Stomach (tissue), 9 donors: ENCODE data around the gene BCAR3. TPM values are rescaled to one million over a fixed set of nuclear protein-coding genes. Genes with fewer than 3 reads are reported as not detected.

ENCODE experiments used
- DNase-seq, 2 donors: peaks; one replicate each; pipeline versions ENCODE4 v3.0.0 to v3.0.0-alpha.2; 2013 to 2019
- H3K27ac ChIP-seq, 5 donors: fragments of 200-600 bp in 4 of 5; sonication (generic) in 4 of 5; one replicate each; pipeline ENCODE4 v1.5.1; 2013 to 2019; ENCODE audit warnings: mild to moderate bottlenecking in 1 of 5, moderate library complexity in 1 of 5
- H3K27me3 ChIP-seq, 3 donors: fragments of 200-600 bp; sonication (generic); one replicate each; pipeline ENCODE4 v1.5.1; 2017 to 2019; ENCODE audit warnings: mixed run types in 1 of 3
- H3K36me3 ChIP-seq, 4 donors: fragments of 200-600 bp; sonication (generic); 1 replicate in 3 of 4; 2 replicates in 1 of 4; pipeline ENCODE4 v1.5.1; 2016 to 2019
- H3K4me1 ChIP-seq, 4 donors: fragments of 200-600 bp; sonication (generic); one replicate each; pipeline ENCODE4 v1.5.1; 2016 to 2019
- H3K4me3 ChIP-seq, 4 donors: fragments of 200-600 bp; sonication (generic) in 3 of 4; one replicate each; pipeline ENCODE4 v1.5.1; 2016 to 2019; ENCODE audit warnings: mild to moderate bottlenecking in 1 of 4
- H3K9me3 ChIP-seq, 4 donors: fragments of 200-600 bp; sonication (generic); one replicate each; pipeline ENCODE4 v1.5.1; 2016 to 2019
- CTCF ChIP-seq, 7 experiments: fragments of 450-650 bp in 4 of 7; fragments of 200-600 bp in 3 of 7; sonication (generic) in 3 of 7; IDR thresholded peaks; one replicate each; pipeline ENCODE4 v1.5.1; 2016 to 2019; ENCODE audit warnings: antibody characterized with exemption in 7 of 7, control low read depth in 2 of 7, mild to moderate bottlenecking in 1 of 7
- EP300 ChIP-seq: sonication (generic); formaldehyde crosslinking; IDR thresholded peaks from one replicate; pipeline ENCODE4 v1.6.1; 2017; ENCODE audit warnings: antibody characterized with exemption
- POLR2A ChIP-seq, 4 donors: fragments of 450-650 bp; IDR thresholded peaks; one replicate each; pipeline ENCODE4 v1.6.1; 2016; ENCODE audit warnings: antibody characterized with exemption in 4 of 4, control low read depth in 2 of 4, mild to moderate bottlenecking in 1 of 4, moderate library complexity in 1 of 4
- POLR2AphosphoS5 ChIP-seq, 3 donors: sonication (generic); formaldehyde crosslinking; IDR thresholded peaks; one replicate each; pipeline ENCODE4 v1.6.1; 2016; ENCODE audit warnings: antibody characterized with exemption in 3 of 3
- WGBS, 5 donors: extraction: QIAGEN DNeasy Blood & Tissue Kit in 3 of 5; methylation state at CpG; one replicate each; pipeline versions ENCODE4 v1.1.5 to v1.1.7; 2013 to 2018; 5-methylcytosine and 5-hydroxymethylcytosine counted together
- intact Hi-C: fragments of 100-400 bp; cut with DNase I; formaldehyde crosslinking; loops from one replicate; pipeline ENCODE4 v1.15.1; 2023; ENCODE audit warnings: low total_unique reads
- polyA plus RNA-seq, 3 donors: library from polyadenylated mRNA; stranded (reverse); fragments of 200-250 nt; gene quantifications; one replicate each; pipeline ENCODE4 v1.2.3, GENCODE V29; 2013
- total RNA-seq, 5 donors: library from RNA; depleted of rRNA; stranded (reverse); fragments of >200 nt; gene quantifications; one replicate each; pipeline versions ENCODE4 v1.1.0 to v1.2.3, GENCODE V29; 2014 to 2016
- donor health status: healthy with polysubstance abuse.
- donor health status: Bipolar disorder and iron deficiency.
- donor health status: healthy.

Gene BCAR3
- total and polyA plus RNA-seq, 8 donors, result 5.6 to 28.0 (median 19.3) TPM

- Histone ChIP-seq H3K9me3 (no peaks in the 10 kb centered on the region), H3K27me3 (no peaks in the 10 kb centered on the region), H3K4me1 (peaks cover 24 to 84% (median 52%) of the 10 kb centered on the region in 4 donors), H3K27ac (no peak overlapping the region), H3K36me3 (no peaks in the 10 kb centered on the region), H3K4me3 (no peak overlapping the region)
- TF ChIP-seq EP300 (no peak), CTCF (IDR thresholded peaks at IDR 0.05) (no peak), POLR2AphosphoS5 (IDR thresholded peaks at IDR 0.05) (no peak)
- intact Hi-C loops, result no loop called here
- DNase-seq, result no peak
- 78 to 89% (median 83%) methylated on average over 4 of the region's 4 CpGs for WGBS, 5 donors
These were observed 78.0 kb downstream of the BCAR3 start for GRCh38 chr1:93603601-93604000.

- Histone ChIP-seq H3K36me3 (no peaks in the 10 kb centered on the region), H3K4me1 (peaks cover 21 to 84% (median 52%) of the 10 kb centered on the region in 4 donors), H3K9me3 (no peaks in the 10 kb centered on the region), H3K4me3 (no peak overlapping the region), H3K27ac (no peak overlapping the region), H3K27me3 (no peaks in the 10 kb centered on the region)
- intact Hi-C loops, result no loop called here
- WGBS, 5 donors, result 73 to 80% (median 75%) methylated on average over 3 of the region's 3 CpGs
- DNase-seq, result no peak
- no peak for TF ChIP-seq CTCF (IDR thresholded peaks at IDR 0.05)
- TF ChIP-seq POLR2AphosphoS5 (IDR thresholded peaks at IDR 0.05), result no peak
- no peak for TF ChIP-seq EP300
- TF ChIP-seq POLR2A (IDR thresholded peaks at IDR 0.05), result no peak
These were observed 78.5 kb downstream of the BCAR3 start for GRCh38 chr1:93603106-93603505.

- TF ChIP-seq EP300 (no peak), POLR2A (IDR thresholded peaks at IDR 0.05) (no peak), POLR2AphosphoS5 (IDR thresholded peaks at IDR 0.05) (no peak), CTCF (IDR thresholded peaks at IDR 0.05) (no peak)
- 83 to 94% (median 89%) methylated on average over 4 of the region's 4 CpGs for WGBS, 5 donors
- Histone ChIP-seq H3K27ac (peak overlapping the region in 4 of 5 donors; percentile 50 to 63 (median 57)), H3K4me1 (peaks cover 26 to 87% (median 54%) of the 10 kb centered on the region in 4 donors), H3K27me3 (no peaks in the 10 kb centered on the region), H3K9me3 (no peaks in the 10 kb centered on the region), H3K36me3 (no peaks in the 10 kb centered on the region), H3K4me3 (no peak overlapping the region)
- no peak for DNase-seq
- intact Hi-C loops, result no loop called here
These were observed 79.5 kb downstream of the BCAR3 start for GRCh38 chr1:93602101-93602500.

- intact Hi-C loops, result no loop called here
- no peak for TF ChIP-seq CTCF (IDR thresholded peaks at IDR 0.05)
- TF ChIP-seq EP300, result no peak
- no peak for TF ChIP-seq POLR2A (IDR thresholded peaks at IDR 0.05)
- TF ChIP-seq POLR2AphosphoS5 (IDR thresholded peaks at IDR 0.05), result no peak
These were observed 80.0 kb downstream of the BCAR3 start for GRCh38 chr1:93601686-93602085.

More at GRCh38 chr1:93601686-93602085, 80.0 kb downstream of the BCAR3 start:
- H3K27ac ChIP-seq, result peak overlapping the region; percentile 22 to 63 (median 52)
- no peaks in the 10 kb centered on the region for H3K9me3 ChIP-seq
- no peak for DNase-seq
- H3K36me3 ChIP-seq, result no peaks in the 10 kb centered on the region
- H3K4me1 ChIP-seq, result peaks cover 26 to 87% (median 56%) of the 10 kb centered on the region in 4 donors
- H3K4me3 ChIP-seq, result no peak overlapping the region
- WGBS, 5 donors, result 21 to 58% (median 44%) methylated on average over 1 of the region's 1 CpG
- H3K27me3 ChIP-seq, result no peaks in the 10 kb centered on the region
